ENCODE results near the gene TRIM47.

DNA sequence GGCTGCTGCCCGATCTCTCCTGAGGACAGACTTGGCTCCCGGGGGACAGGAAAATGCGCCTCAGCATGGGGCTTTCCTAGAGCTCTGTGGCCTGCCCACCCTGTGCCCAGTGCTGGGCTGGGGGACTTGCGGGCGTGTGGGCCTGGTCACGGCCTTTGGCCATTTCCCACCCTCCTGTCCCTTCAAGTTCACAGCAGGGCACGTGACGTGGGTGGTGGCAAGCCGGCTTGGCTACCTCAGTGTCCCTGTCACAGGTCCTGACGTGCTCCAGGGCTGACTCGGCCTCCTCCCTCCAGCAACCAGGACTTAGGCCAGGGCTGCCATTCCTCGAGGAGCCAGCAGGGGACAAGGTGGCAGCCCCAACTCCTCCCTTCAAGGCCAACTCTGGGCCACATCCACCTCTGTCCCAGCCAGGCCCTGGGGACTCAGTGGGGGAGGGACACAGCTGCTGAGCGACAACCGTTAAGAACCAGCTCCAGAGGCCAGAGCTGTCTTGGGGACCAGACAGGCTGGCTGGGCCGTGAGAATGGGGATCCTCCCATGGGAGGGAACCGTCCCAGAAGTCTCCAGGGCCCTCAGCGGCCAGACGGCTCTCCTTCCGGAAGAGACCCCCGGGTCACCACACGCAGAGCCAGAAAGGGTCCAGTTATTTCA lies 33.2 kb downstream of the TRIM47 start:
- peak; percentile 27 for TF ChIP-seq POLR2A (IDR thresholded peaks at IDR 0.05; ENCODE audit: low read depth)
- TF ChIP-seq, protein P1, sequence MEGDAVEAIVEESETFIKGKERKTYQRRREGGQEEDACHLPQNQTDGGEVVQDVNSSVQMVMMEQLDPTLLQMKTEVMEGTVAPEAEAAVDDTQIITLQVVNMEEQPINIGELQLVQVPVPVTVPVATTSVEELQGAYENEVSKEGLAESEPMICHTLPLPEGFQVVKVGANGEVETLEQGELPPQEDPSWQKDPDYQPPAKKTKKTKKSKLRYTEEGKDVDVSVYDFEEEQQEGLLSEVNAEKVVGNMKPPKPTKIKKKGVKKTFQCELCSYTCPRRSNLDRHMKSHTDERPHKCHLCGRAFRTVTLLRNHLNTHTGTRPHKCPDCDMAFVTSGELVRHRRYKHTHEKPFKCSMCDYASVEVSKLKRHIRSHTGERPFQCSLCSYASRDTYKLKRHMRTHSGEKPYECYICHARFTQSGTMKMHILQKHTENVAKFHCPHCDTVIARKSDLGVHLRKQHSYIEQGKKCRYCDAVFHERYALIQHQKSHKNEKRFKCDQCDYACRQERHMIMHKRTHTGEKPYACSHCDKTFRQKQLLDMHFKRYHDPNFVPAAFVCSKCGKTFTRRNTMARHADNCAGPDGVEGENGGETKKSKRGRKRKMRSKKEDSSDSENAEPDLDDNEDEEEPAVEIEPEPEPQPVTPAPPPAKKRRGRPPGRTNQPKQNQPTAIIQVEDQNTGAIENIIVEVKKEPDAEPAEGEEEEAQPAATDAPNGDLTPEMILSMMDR (IDR thresholded peaks at IDR 0.05): peak; percentile 68 to 92 (median 69)
- TF ChIP-seq POLR2AphosphoS5 (IDR thresholded peaks at IDR 0.05): peak; percentile 58 to 74
- TF ChIP-seq EP300 (IDR thresholded peaks at IDR 0.05): no peak

Measured in esophagus muscularis mucosa (tissue), 4 donors.